Omental fat pad (tissue), 4 donors: ENCODE results near the gene MAPK13. TPM values are rescaled to one million over a fixed set of nuclear protein-coding genes. Genes with fewer than 3 reads are reported as not detected.

ENCODE experiments used
- ATAC-seq: fragments of 150-250 bp; one replicate; pipeline ENCODE4 v1.9.1; 2016; ENCODE audit warnings: mild to moderate bottlenecking, moderate library complexity; ENCODE audit not compliant: low FRiP score
- DNase-seq: peaks from one replicate; pipeline ENCODE4 v3.0.0-alpha.2; 2019; ENCODE audit warnings: low spot score
- CTCF ChIP-seq, 3 donors: fragments of 450-650 bp; IDR thresholded peaks; one replicate each; pipeline ENCODE4 v1.5.1; 2016 to 2017; ENCODE audit warnings: antibody characterized with exemption in 3 of 3, mild to moderate bottlenecking in 3 of 3, moderate library complexity in 2 of 3
- total RNA-seq, 4 donors: library from RNA; depleted of rRNA; stranded (reverse); fragments of >200 nt; gene quantifications; one replicate each; pipeline ENCODE4 v1.1.0, GENCODE V29; 2016

Gene MAPK13
- total RNA-seq, 4 donors from 2014 or later: 10.9 to 27.5 (median 17.7) TPM

GRCh38 chr6:36170704-36171103 lies 40.4 kb downstream of the MAPK13 start:
- no peak for TF ChIP-seq CTCF (IDR thresholded peaks at IDR 0.05)
- ATAC-seq (no peak), DNase-seq (no peak)

DNA sequence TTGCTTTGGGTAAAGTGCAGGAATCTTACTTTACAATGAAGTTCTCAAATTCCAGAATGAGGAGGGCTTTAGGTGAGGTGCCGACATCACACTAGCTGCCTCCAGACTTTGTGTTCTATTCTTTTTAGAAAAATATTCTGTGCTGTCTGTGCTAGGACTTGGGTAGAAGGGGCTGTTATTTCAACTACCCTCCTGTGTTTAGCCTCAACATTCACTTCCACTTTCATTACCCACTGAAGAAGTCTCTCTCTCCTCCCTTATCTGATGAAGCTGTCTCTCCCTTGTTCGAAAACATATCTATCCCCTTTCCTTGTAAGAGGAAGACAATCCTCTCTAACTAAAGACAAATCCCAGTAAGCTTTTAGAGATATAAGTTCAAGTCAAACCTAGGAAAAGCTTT lies 41.3 kb downstream of the MAPK13 start:
- no peak for DNase-seq
- no peak for ATAC-seq
- TF ChIP-seq CTCF (IDR thresholded peaks at IDR 0.05): no peak

DNA sequence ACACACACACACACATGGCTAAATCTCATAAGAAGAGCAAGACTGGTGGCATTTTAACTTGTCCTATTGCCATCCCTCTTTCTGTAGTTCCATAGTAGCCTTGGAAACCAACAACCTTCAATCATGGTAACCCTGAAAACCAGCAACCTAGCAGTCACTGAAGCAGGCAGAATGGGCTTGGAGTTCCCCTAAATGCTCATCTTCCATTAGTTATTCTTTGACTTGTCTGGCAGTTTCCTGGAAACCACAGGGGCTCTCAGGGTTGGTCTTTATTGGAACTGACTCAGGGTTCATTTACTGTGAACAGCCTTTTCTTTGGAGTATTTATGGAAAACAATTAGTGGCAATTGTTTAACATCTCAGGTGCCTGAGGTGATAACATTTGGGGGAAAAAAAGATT lies 46.9 kb downstream of the MAPK13 start:
- DNase-seq (no peak), ATAC-seq (no peak)
- TF ChIP-seq CTCF (IDR thresholded peaks at IDR 0.05): no peak

- TF ChIP-seq CTCF (IDR thresholded peaks at IDR 0.05): no peak
- no peak for DNase-seq
- ATAC-seq: no peak
Observed at GRCh38 chr6:36178544-36178943, 48.2 kb downstream of the MAPK13 start.

DNA sequence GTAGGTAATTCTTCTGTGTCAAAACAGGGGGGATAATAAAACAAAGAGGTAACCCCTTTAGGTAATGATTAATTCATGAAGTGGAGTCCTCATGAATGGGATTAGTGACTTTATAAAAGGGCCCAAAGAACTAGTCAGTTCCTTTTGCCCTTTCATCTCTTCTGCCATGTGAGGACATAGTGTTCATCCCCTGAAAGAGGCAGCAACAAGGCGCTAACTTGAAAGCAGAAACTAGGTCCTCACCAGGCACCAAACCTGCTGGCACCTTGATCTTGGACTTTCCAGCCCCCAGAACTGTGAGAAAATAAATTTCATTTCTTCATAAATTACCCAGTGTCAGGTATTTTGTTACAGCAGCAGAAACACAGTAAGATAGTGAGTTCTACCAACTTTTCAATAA lies 49.8 kb downstream of the MAPK13 start:
- DNase-seq (no peak), ATAC-seq (no peak)
- TF ChIP-seq CTCF (IDR thresholded peaks at IDR 0.05): no peak

- TF ChIP-seq CTCF (IDR thresholded peaks at IDR 0.05): no peak
Observed at GRCh38 chr6:36184311-36184710, 54.0 kb downstream of the MAPK13 start.

DNA sequence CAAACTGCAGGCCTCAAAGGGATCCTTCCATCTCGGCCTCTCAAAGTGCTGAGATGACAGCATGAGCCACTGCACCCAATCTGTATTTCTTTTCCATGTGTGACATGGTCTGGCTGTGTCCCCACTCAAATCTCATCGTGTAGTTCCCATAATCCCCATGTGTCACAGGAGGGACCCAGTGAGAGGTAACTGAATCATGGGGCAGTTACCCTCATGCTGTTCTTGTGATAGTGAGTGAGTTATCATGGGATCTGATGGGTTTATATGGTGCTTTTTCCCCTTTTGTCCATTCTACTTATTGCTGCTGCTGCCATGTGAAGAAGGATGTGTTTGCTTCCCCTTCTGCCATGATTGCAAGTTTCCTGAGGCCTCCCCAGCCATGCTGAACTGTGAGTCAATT lies 55.9 kb downstream of the MAPK13 start:
- TF ChIP-seq CTCF (IDR thresholded peaks at IDR 0.05): no peak
- no peak for DNase-seq
- no peak for ATAC-seq

More at GRCh38 chr6:36184311-36184710, 54.0 kb downstream of the MAPK13 start:
- DNase-seq (no peak), ATAC-seq (no peak)
